Body of pancreas (tissue), 4 donors: Measurements from ENCODE around the gene SORCS1.

Experiments used
- POLR2A ChIP-seq, 3 donors: fragments of 450-650 bp; IDR thresholded peaks; one replicate each; pipeline ENCODE4 v1.6.1; 2016; ENCODE audit warnings: antibody characterized with exemption in 3 of 3, mild to moderate bottlenecking in 2 of 3
- TF ChIP-seq, protein P1 (sequence below), 7 experiments: fragments of 450-650 bp in 4 of 7; fragments of 200-600 bp in 3 of 7; sonication (generic) in 3 of 7; IDR thresholded peaks; one replicate each; pipeline ENCODE4 v1.5.1; 2016 to 2019; ENCODE audit warnings: antibody characterized with exemption in 7 of 7

DNA sequence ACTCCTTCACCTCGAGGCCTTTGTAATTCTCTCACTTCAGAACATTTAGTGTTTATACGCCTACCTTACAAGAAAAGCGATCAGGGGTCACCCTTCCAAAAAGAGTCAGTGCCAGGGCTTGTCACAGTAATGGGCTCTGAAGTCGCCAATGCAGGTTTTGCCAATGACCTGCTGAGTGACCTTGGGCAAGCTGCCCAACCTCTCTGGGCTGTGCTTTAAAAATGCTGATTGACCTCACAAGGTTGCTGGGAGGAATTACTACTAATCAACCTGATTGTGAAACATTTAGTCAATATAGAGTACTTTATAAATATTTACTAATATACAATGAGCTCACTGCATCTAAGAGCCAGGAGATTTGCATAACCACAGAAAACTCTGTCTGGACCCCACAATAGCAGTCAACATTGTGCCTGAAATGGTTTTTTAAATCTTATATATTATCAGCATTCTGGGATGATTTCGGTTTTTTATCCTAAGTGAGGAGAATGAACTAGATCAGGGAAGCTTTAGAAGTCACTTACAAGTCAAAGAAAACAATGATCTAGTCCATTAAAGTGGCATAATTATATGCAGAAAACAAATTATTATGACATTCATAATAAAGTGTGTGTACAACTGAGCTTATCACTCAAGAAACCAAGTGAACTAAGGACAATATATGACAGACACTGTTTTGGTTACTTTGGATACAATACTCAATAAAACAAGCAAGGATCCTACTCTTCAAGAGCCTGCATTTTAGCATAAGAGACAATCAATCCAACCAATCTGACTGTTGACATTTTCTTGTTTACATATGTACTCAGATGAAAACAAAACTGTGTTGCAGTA lies 290.5 kb downstream of the SORCS1 start:
- TF ChIP-seq, protein P1, sequence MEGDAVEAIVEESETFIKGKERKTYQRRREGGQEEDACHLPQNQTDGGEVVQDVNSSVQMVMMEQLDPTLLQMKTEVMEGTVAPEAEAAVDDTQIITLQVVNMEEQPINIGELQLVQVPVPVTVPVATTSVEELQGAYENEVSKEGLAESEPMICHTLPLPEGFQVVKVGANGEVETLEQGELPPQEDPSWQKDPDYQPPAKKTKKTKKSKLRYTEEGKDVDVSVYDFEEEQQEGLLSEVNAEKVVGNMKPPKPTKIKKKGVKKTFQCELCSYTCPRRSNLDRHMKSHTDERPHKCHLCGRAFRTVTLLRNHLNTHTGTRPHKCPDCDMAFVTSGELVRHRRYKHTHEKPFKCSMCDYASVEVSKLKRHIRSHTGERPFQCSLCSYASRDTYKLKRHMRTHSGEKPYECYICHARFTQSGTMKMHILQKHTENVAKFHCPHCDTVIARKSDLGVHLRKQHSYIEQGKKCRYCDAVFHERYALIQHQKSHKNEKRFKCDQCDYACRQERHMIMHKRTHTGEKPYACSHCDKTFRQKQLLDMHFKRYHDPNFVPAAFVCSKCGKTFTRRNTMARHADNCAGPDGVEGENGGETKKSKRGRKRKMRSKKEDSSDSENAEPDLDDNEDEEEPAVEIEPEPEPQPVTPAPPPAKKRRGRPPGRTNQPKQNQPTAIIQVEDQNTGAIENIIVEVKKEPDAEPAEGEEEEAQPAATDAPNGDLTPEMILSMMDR (IDR thresholded peaks at IDR 0.05): no peak
- no peak for TF ChIP-seq POLR2A (IDR thresholded peaks at IDR 0.05)
